Psoas muscle (tissue), 8 donors: ENCODE data around the gene ITIH1. TPM values are rescaled to one million over a fixed set of nuclear protein-coding genes. Genes with fewer than 3 reads are reported as not detected.

Experiments
- ATAC-seq, 4 donors: fragments of 200-7000 bp; cut with Tn5 transposase; one replicate each; pipeline ENCODE4 v1.9.1; 2020; ENCODE audit warnings: moderate library complexity in 3 of 4, mild to moderate bottlenecking in 2 of 4
- DNase-seq, 2 donors: peaks; one replicate each; pipeline ENCODE4 v3.0.0-alpha.2; 2020
- H3K27ac ChIP-seq: fragments of 200-600 bp; one replicate; pipeline ENCODE4 v1.8.0; 2022
- H3K27me3 ChIP-seq, 3 donors: fragments of 200-600 bp in 1 of 3; one replicate each; pipeline versions ENCODE4 v1.6.1 to v1.8.0; 2013 to 2022; ENCODE audit warnings: low read length in 2 of 3, mild to moderate bottlenecking in 2 of 3, moderate library complexity in 1 of 3; ENCODE audit not compliant: insufficient read depth in 3 of 3
- H3K36me3 ChIP-seq, 2 donors: fragments of 200-600 bp in 1 of 2; one replicate each; pipeline versions ENCODE4 v1.6.1 to v1.8.0; 2013 to 2022; ENCODE audit warnings: low read depth in 1 of 2, mild to moderate bottlenecking in 1 of 2, moderate library complexity in 1 of 2; ENCODE audit not compliant: insufficient read depth in 1 of 2
- H3K4me1 ChIP-seq: fragments of 200-600 bp; one replicate; pipeline ENCODE4 v1.8.0; 2022
- H3K4me3 ChIP-seq: fragments of 200-600 bp; one replicate; pipeline ENCODE4 v1.8.0; 2022; ENCODE audit warnings: mild to moderate bottlenecking
- H3K9me3 ChIP-seq: fragments of 200-600 bp; one replicate; pipeline ENCODE4 v1.8.0; 2022
- WGBS, 3 donors: extraction: QIAGEN DNeasy Blood & Tissue Kit; methylation state at CpG; one replicate each; pipeline versions ENCODE4 v1.1.6 to v1.1.7; 2013; 5-methylcytosine and 5-hydroxymethylcytosine counted together
- intact Hi-C, 2 donors: fragments of 100-400 bp; cut with DNase I; formaldehyde crosslinking; loops; one replicate each; pipeline versions ENCODE4 v1.11.0 to v1.14.2; 2022
- polyA plus RNA-seq, 3 donors: library from polyadenylated mRNA; stranded (reverse); fragments of 200-250 nt; gene quantifications; one replicate each; pipeline ENCODE4 v1.2.3, GENCODE V29; 2013
- total RNA-seq, 4 donors: library from RNA; stranded (reverse); fragmentation: NEBNext Ultra II Directional in 2 of 4; extraction: Animal tissue kit (Norgen Biotek cat#: 25700) in 2 of 4; gene quantifications; one replicate each; pipeline versions ENCODE4 v1.2.1 to v1.2.4, GENCODE V29; 2021 to 2023
- TF ChIP-seq, protein P1 (sequence below): fragments of 200-600 bp; IDR thresholded peaks from one replicate; pipeline ENCODE4 v1.8.0; 2022; ENCODE audit warnings: antibody characterized with exemption
- donor health status: healthy with polysubstance abuse.
- donor health status: DM: no; HTN: no; CAD: no; lungs with moderate emphysema.
- donor health status: Bipolar disorder and iron deficiency.
- donor health status: healthy.
- donor health status: DM: yes; HTN: yes; CAD: no.
- donor health status: DM: no; HTN: no; CAD: no.
- donor health status: DM: no; HTN: no; CAD: no.
- donor health status: DM: yes; HTN: yes; CAD: no.

ITIH1 gene
- total and polyA plus RNA-seq, 7 donors: 0.03 TPM; not detected in 6

- no peak overlapping the region for H3K27ac ChIP-seq
- no peak for ATAC-seq
- no peaks in the 10 kb centered on the region for H3K36me3 ChIP-seq
- intact Hi-C loops: no loop called here
- WGBS, 3 donors: 61 to 66% (median 66%) methylated on average over 9 of the region's 9 CpGs
- no peaks in the 10 kb centered on the region for H3K4me1 ChIP-seq
- DNase-seq: no peak
- no peaks in the 10 kb centered on the region for H3K9me3 ChIP-seq
- TF ChIP-seq, protein P1, sequence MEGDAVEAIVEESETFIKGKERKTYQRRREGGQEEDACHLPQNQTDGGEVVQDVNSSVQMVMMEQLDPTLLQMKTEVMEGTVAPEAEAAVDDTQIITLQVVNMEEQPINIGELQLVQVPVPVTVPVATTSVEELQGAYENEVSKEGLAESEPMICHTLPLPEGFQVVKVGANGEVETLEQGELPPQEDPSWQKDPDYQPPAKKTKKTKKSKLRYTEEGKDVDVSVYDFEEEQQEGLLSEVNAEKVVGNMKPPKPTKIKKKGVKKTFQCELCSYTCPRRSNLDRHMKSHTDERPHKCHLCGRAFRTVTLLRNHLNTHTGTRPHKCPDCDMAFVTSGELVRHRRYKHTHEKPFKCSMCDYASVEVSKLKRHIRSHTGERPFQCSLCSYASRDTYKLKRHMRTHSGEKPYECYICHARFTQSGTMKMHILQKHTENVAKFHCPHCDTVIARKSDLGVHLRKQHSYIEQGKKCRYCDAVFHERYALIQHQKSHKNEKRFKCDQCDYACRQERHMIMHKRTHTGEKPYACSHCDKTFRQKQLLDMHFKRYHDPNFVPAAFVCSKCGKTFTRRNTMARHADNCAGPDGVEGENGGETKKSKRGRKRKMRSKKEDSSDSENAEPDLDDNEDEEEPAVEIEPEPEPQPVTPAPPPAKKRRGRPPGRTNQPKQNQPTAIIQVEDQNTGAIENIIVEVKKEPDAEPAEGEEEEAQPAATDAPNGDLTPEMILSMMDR: no peak
- H3K27me3 ChIP-seq: no peaks in the 10 kb centered on the region
- H3K4me3 ChIP-seq: no peak overlapping the region
Measured at GRCh38 chr3:52795298-52795900, 18.0 kb downstream of the ITIH1 start.

DNA sequence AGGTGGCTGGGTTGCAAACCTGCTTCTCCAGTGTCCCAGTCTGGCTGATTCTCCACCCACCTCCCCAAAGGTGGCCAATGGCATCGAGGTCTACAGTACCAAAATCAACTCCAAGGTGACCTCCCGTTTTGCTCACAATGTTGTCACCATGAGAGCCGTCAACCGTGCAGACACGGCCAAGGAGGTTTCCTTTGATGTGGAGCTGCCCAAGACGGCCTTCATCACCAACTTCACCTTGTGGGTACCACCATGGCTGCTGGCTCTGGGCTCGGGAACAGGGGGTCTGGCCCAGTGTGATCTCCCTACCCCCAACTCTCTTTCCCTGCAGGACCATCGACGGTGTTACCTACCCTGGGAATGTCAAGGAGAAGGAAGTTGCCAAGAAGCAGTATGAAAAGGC, 19.0 kb downstream of the ITIH1 start:
- WGBS, 3 donors: 93 to 96% (median 96%) methylated on average over 9 of the region's 9 CpGs
- Histone ChIP-seq H3K9me3 (no peaks in the 10 kb centered on the region), H3K27ac (no peak overlapping the region), H3K4me1 (no peaks in the 10 kb centered on the region), H3K27me3 (no peaks in the 10 kb centered on the region), H3K4me3 (no peak overlapping the region), H3K36me3 (no peaks in the 10 kb centered on the region)
- DNase-seq (no peak), ATAC-seq (no peak)
- TF ChIP-seq, protein P1: no peak
- intact Hi-C loops: no loop called here

GRCh38 chr3:52798376-52798977, 21.1 kb downstream of the ITIH1 start:
- intact Hi-C loops: no loop called here
- no peaks in the 10 kb centered on the region for H3K36me3 ChIP-seq
- H3K4me3 ChIP-seq: no peak overlapping the region
- no peaks in the 10 kb centered on the region for H3K27me3 ChIP-seq
- H3K27ac ChIP-seq: no peak overlapping the region
- ATAC-seq (peak in 1 of 4 donors; percentile 18), DNase-seq (no peak)
- TF ChIP-seq, protein P1: no peak
- H3K9me3 ChIP-seq: no peaks in the 10 kb centered on the region
- no peaks in the 10 kb centered on the region for H3K4me1 ChIP-seq
- WGBS, 3 donors: 78 to 83% (median 81%) methylated on average over 8 to 10 of the region's 10 CpGs

DNA sequence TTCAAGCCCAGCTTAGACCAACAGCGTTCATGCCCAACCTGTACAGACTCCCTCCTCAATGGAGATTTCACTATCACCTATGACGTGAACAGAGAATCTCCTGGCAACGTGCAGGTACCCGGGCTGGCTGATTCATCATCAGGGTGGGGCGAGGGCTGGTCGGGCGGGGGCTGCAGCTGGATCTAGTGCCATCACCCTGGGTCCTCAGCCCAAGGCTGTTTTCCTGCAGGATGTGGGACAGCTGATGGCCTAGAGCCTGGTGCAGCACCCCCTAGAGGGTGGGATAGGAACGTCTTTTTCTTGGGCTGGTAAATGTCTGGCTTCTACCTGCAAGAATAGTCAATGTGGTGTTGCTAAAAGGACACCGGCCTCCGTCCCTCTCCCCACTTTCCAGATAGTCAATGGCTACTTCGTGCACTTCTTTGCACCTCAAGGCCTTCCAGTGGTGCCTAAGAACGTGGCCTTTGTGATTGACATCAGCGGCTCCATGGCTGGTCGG, 21.6 kb downstream of the ITIH1 start:
- intact Hi-C loops: no loop called here

More for the DNA sequence above, 21.6 kb downstream of the ITIH1 start:
- no peak for DNase-seq
- no peaks in the 10 kb centered on the region for H3K4me1 ChIP-seq
- H3K9me3 ChIP-seq: no peaks in the 10 kb centered on the region
- H3K4me3 ChIP-seq: no peak overlapping the region
- no peaks in the 10 kb centered on the region for H3K36me3 ChIP-seq
- H3K27ac ChIP-seq: no peak overlapping the region
- 62 to 69% (median 62%) methylated on average over 14 of the region's 14 CpGs for WGBS, 3 donors
- peak in 2 of 4 donors; percentile 32 to 41 for ATAC-seq
- TF ChIP-seq, protein P1: peak; percentile 28
- no peaks in the 10 kb centered on the region for H3K27me3 ChIP-seq
